H1 (cell line): ENCODE data around the gene PDK4. TPM values are rescaled to one million over a fixed set of nuclear protein-coding genes. Genes with fewer than 3 reads are reported as not detected.

Experiments used
- KDM5A ChIP-seq: fragments of 200-600 bp; IDR thresholded peaks from 2 replicates; pipeline ENCODE4 v1.7.1; 2012; ENCODE audit warnings: mild to moderate bottlenecking, low read length, inconsistent platforms, mixed read lengths
- SAP30 ChIP-seq: fragments of 300-600 bp; sonication (generic); IDR thresholded peaks from 2 replicates; pipeline ENCODE4 v1.7.1; 2012; ENCODE audit warnings: low read length, moderate library complexity, mild to moderate bottlenecking, inconsistent platforms; ENCODE audit not compliant: insufficient read depth, insufficient replicate concordance
- ZNF274 ChIP-seq: IDR thresholded peaks from 2 replicates; pipeline ENCODE4 v1.7.0; 2012; ENCODE audit warnings: low read length, borderline replicate concordance; ENCODE audit errors: extremely low read depth
- polyA plus RNA-seq, 7 experiments: library from polyadenylated mRNA; depleted of rRNA in 3 of 7; stranded (reverse) in 5 of 7; unstranded in 2 of 7; fragments of >200 nt in 5 of 7; fragments of 200-250 nt in 2 of 7; gene quantifications; 1 replicate in 5 of 7; 2 replicates in 1 of 7; 4 replicates in 1 of 7; pipeline versions ENCODE4 v1.2.1 to v1.2.3, GENCODE V29; 2011 to 2013; ENCODE audit warnings: missing spikeins in 2 of 7, mixed read lengths in 2 of 7
- total RNA-seq: library from RNA; stranded (reverse); fragmentation: NEBNext Ultra II Directional; extraction: Animal tissue kit (Norgen Biotek cat#: 25700); gene quantifications from 2 replicates; pipeline ENCODE4 v1.2.1, GENCODE V29; 2021

Gene PDK4
- total and polyA plus RNA-seq, 2 of the 8 experiments (the other 6 are each of a cell fraction or from before 2014, with no cell fraction given), result 0.26 TPM; not detected in 1

- TF ChIP-seq SAP30, result no peak
- no peak for TF ChIP-seq KDM5A
- TF ChIP-seq ZNF274, result no peak
Observed at GRCh38 chr7:95598511-95598910, 2.2 kb upstream of the PDK4 start (continued).
